Measurements from ENCODE around the gene RELT. TPM values are rescaled to one million over a fixed set of nuclear protein-coding genes. Genes with fewer than 3 reads are reported as not detected.

RELT gene
- total and polyA plus RNA-seq, 9 of the 15 experiments (the other 6 are each of a cell fraction or from before 2014, with no cell fraction given): 1.1 to 20.2 (median 7.4) TPM

GRCh38 chr11:73376803-73377629 is 817 bp downstream of the RELT start (continued):
- TF ChIP-seq GTF2E2 (tag; IDR thresholded peaks at IDR 0.05) (0 out of 2 replicates have a peak, but pooled peaks have one; percentile 63), DMBX1 (CRISPR knock-in tag; IDR thresholded peaks at IDR 0.05; ENCODE audit: borderline replicate concordance) (no peak), EHMT2 (IDR thresholded peaks at IDR 0.05) (peak; percentile 63; the same call in 1 of the 2 replicates), ZNF232 (CRISPR knock-in tag; IDR thresholded peaks at IDR 0.05) (peak; percentile 51; the same call in 1 of the 2 replicates), RHOXF2B (CRISPR knock-in tag; conservative IDR thresholded peaks at IDR 0.05) (0 out of 2 replicates have a peak, but pooled peaks have one; percentile 22), ZNF655 (CRISPR knock-in tag; IDR thresholded peaks at IDR 0.05) (no peak), CBFA2T3 (IDR thresholded peaks at IDR 0.05) (peak; percentile 58), HMGN3 (IDR thresholded peaks at IDR 0.05; ENCODE audit: borderline replicate concordance, extremely low read depth, insufficient read length, low read depth, low read length) (peak; percentile 3), SUPT5H (IDR thresholded peaks at IDR 0.05) (peak; percentile 80), DIDO1 (tag; IDR thresholded peaks at IDR 0.05; ENCODE audit: low read depth) (peak; percentile 40; the same call in 1 of the 2 replicates), TAF7 (tag; IDR thresholded peaks at IDR 0.05) (peak; percentile 50; the same call in 1 of the 2 replicates), MYNN (IDR thresholded peaks at IDR 0.05) (peak; percentile 35; the same call in 1 of the 2 replicates), MYNN (CRISPR knock-in tag; IDR thresholded peaks at IDR 0.05) (no peak), ZEB2 (IDR thresholded peaks at IDR 0.05) (peak; percentile 79), ARID1B (IDR thresholded peaks at IDR 0.05) (peak; percentile 85), ZNF23 (CRISPR knock-in tag; IDR thresholded peaks at IDR 0.05) (no peak), ZBTB9 (CRISPR knock-in tag; IDR thresholded peaks at IDR 0.05) (peak; percentile 63; the same call in 1 of the 2 replicates), PBX2 (CRISPR knock-in tag; IDR thresholded peaks at IDR 0.05; ENCODE audit: low read depth) (no peak), PBX2 (tag; conservative IDR thresholded peaks at IDR 0.05; ENCODE audit: low read depth) (peak; percentile 12; the same call in 1 of the 2 replicates), ZBTB33 (CRISPR knock-in tag; IDR thresholded peaks at IDR 0.05) (no peak), TFAP4 (CRISPR knock-in tag; IDR thresholded peaks at IDR 0.05; ENCODE audit: borderline replicate concordance) (peak; percentile 64; the same call in 1 of the 2 replicates)

All from K562 (cell line).